Renal cortex interstitium (tissue), 11 donors: ENCODE measurements around the gene RFXANK. TPM values are rescaled to one million over a fixed set of nuclear protein-coding genes. Genes with fewer than 3 reads are reported as not detected.

Source experiments
- DNase-seq, 11 donors: peaks; one replicate each; pipeline ENCODE4 v3.0.0-alpha.2; 2013; ENCODE audit warnings: low read depth in 9 of 11, low spot score in 4 of 11; ENCODE audit errors: extremely low read depth in 1 of 11
- polyA plus RNA-seq, 3 donors: library from polyadenylated mRNA; unstranded; fragments of 120-200 nt; gene quantifications; one replicate each; pipeline ENCODE4 v1.2.1, GENCODE V29; 2013; ENCODE audit not compliant: insufficient read length in 3 of 3

RFXANK gene
- polyA plus RNA-seq, 3 donors, result 59.5 to 85.3 (median 74.6) TPM

DNA sequence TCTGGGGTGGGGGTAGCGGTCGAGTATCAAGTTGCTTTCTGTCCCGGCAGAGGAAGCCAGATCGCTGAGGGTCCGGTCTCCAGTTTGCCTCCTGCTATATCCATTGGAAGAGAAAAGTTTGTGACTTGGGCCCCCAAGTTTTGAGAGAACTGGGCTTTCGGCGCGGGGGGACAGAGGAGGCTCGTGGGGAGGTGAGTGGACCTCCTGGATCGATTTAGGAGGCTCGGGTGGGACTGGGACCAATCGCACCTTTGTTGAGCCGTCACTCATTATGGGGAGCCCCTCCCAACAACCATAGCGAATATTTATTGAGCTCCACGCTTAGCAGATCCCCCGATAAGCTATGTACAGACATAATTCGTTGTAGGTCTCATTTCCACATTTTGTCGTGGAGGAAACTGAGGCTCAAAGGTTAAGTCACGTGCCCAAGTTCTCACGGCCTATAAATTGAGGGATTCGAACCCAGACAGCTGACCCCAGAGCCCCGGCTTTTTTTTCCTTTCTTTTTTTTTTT, 909 bp downstream of the RFXANK start:
- DNase-seq, result no peak

DNA sequence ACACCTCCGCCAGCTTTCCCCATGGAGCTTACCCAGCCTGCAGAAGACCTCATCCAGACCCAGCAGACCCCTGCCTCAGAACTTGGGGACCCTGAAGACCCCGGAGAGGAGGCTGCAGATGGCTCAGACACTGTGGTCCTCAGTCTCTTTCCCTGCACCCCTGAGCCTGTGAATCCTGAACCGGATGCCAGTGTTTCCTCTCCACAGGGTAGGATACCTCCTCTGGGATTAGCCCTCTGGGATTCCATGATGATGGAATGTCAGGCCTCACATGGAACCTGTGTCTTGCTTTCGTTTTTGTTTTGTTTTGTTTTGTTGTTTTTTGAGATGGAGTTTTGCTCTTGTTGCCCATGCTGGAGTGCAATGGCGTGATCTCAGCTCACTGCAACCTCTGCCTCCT, 1.9 kb downstream of the RFXANK start:
- DNase-seq, result no peak

GRCh38 chr19:19201697-19202630, 9.9 kb downstream of the RFXANK start:
- no peak for DNase-seq

DNA sequence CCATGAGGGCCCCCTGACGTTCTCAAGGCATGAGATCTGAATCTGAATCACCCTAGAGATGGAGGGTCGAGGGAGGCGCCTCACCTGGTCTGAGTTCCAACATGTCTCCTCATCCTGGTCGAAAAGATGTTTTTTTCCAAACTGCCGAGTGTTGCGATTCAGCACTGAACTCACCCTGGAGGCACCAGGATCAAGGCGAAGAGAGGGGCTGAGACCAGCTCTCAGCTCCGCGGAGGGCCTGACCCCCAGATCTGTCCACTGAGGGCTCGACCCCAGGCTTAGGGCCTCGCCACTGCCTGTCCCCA, 10.6 kb downstream of the RFXANK start:
- no peak for DNase-seq

DNA sequence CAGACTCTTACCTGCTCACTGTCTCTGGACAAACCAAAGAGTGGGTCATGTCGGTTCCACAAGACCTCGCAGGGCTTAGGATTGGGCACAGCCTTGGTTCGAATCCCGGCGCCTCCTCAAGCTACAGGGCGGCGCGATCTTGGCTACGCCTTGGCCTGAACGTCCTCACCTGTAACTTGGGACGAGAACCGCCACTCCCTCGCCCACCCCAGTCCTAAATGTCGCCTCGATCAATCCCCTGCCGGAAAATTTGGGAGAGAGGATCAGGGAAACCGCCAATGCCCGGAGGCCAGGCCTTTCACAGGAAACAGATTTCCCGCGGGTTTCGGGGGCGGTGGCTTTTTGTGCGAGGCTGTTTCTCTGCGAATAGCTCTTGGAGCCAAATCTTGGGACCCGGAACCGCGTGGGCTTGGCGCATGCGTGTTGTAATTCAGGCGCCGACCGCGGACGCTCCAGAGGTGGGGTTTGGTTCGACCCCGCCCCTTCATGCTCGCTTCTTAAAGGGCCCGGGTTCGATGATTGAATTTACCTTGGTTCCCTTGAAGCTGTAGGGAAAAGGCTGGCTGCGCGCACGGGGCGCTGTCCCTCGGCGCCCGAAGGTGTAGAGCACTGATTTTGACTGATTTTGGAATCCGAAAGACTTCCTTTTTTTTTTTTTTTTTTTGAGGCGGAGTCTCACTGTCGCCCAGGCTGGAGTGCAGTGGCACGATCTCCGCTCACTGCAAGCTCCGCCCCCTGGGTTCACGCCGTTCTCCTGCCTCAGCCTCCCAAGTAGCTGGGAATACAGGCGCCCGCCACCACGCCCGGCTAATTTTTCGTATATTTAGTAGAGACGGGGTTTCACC, 11.2 kb downstream of the RFXANK start, which contains the start of gene NR2C2AP:
NR2C2AP (minus strand) TSS at position 403 of the 845 bp plus-strand sequence; CDS start at position 49, 354 bp downstream.
- DNase-seq, result peak in 10 of 11 donors; percentile 63 to 86 (median 80)

DNA sequence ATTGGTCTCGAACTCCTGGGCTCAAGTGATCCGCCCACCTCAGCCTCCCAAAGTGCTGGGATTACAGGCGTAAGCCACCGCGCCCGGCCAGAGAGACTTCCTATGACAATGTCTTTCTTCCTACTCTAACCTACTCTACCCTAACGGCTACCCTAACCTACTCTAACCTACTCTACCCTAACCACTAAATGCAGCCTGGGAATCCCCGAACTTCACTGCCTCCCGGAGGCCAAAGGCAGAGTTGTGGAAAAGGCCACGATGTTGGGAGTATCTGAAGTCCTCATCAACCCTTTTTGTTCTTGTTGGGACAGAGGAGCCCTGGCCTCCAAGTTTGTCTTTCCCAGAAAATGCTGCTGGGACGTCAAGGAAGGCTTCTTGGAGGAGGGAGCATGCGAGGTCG, 12.1 kb downstream of the RFXANK start:
- DNase-seq, result no peak

DNA sequence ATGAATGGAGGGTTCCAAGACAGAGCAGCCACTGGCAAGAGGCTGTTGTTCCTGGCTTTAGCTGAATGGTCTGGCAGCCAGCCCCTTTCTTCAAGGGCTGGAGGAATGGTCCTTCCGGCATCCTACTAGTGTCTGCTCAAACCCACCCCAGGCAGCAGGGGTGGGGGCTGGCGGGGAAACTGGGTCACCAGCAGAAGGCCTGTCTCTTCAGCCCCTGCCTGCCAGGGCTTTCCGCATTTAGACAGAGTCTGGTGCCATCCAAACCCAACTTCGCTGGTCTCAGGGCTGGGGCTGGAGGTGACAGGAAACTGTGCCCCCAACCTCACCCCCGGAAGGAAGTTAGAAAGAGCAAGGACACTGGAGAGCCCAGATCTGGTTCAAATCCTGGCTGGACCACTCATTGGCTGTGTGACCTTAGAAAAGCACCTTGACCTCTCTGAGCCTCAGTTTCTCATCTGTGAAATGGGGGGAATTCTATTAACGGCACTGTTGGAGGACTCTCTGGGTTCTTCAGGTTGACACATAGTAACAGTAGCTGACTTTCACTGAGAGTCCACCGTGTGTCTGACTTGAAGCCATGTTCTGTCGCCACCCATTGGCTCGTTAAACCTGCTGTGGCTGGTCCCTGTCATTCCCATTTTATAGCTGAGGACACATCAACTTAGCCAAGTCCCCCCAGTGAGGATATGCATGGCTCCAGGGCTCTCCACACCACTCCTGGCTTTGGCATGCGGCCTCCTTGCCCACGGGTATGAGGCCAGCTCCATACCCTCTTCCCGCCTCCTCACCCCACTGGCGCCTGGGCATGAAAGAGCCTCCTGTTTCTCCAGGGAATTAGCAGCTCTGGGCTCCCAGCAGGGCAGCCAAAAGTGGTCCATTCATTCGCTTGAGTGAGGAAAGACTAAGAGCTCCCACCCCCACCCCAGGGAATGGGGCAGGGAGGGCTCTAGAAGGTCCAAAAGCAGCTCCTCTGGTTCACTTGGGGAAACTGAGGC, 13.7 kb downstream of the RFXANK start:
- no peak for DNase-seq

DNA sequence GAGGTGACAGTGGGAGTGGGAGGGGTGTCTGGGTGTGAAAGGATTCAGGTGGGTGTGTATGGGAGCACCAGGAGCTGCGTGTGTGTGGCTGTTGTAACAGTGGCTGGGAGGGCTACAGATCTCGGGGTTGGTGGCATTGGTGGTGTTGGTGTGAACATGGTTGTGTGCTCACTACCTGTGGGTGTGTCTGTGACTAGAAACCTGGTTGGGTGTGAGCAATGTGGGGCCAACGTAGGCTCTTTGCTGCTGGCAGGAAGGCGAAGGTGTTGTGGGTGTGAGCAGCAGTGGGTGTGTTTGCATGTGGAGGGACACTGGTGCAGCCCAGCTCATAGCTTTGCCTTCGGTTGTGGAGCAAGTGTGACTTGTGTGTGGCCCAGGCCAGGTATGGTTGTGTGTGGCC, 14.9 kb downstream of the RFXANK start:
- DNase-seq, result no peak

DNA sequence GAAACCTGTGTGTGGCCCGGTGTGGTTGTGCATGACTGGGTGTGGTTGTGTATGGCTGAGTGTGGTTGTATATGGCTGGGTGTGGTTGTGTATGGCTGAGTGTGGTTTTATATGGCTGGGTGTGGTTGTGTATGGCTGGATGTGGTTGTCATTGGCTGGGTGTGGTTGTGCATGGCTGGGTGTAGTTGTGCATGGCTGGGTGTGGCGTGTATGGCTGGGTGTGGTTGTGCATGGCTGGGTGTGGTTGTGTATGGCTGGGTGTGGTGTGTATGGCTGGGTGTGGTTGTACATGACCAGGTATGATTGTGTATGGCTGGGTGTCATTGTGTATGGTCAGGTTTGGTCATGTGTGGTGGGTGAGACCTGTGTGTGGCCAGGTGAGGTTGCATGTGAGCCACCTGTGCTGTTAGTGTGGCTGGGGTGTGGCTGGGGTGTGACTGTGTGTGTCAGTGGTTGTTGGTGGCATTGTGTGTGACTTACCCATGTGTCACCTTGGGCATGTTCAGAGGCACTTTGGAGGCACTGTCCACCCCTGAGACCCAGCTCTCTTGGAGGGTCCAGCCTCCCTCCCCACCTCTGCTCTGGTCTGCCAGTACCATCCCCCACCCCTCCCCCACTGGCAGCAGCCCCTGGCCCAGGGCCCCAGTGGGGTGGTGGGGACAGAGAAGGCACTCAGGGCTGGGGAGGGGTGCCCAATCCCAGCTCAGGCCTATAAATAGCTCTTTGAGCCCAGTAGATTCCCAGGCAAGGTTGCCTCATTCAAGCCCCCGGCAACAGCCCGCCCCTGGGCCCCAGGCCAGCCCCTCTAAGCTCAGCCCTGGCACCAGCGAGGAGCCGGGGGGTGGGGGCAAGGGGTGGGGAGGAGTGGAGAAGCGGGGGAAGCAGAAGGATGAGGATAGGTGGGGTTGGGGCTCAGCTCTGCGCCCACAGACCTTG, 15.8 kb downstream of the RFXANK start:
- no peak for DNase-seq

DNA sequence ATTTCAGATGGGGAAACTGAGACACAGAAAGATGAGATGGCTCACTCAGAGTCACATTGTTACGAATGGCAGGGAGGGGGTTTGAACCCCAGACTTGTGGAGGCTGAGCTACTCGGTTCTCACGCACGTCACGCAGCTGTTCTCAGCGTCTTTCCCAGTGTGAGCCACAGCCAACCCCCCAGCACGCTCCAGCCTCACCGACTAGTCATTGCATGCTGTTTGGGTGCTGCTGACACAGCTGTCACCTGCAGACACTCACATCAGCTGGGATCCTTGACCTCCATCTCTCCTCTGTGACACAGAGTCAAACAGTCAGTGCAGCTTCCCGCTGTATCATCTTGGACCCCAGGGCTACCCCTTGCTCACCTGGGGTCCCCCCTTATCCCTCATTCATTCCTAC, 17.3 kb downstream of the RFXANK start:
- DNase-seq, result no peak

- DNase-seq, result no peak
Measured at GRCh38 chr19:19211499-19212420, 19.7 kb downstream of the RFXANK start, which contains the start of gene NCAN. Gene NCAN, plus strand, starts transcription at chr19:19211958. Its CDS starts 4,996 bp downstream, at chr19:19216954.

DNA sequence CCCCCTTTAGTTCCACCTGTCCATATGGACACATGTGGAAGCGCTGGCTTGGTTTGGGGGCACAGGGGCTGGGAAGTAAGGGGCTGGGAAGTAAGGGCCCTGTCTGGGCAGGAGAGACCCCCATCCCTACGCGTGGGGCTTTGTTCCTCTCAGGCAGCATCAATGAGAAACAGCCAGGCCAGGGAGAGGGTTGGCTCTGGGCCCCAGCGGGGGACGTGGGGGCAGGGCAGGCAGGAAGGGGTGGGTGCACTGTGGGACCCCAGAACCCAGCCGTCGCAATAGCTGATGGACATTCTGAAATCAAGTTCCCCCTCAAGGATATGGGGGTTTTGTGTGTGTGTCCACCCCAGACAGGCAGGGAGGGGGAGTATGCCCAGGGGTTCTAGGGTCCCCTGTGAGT, 20.9 kb downstream of the RFXANK start:
- no peak for DNase-seq

DNA sequence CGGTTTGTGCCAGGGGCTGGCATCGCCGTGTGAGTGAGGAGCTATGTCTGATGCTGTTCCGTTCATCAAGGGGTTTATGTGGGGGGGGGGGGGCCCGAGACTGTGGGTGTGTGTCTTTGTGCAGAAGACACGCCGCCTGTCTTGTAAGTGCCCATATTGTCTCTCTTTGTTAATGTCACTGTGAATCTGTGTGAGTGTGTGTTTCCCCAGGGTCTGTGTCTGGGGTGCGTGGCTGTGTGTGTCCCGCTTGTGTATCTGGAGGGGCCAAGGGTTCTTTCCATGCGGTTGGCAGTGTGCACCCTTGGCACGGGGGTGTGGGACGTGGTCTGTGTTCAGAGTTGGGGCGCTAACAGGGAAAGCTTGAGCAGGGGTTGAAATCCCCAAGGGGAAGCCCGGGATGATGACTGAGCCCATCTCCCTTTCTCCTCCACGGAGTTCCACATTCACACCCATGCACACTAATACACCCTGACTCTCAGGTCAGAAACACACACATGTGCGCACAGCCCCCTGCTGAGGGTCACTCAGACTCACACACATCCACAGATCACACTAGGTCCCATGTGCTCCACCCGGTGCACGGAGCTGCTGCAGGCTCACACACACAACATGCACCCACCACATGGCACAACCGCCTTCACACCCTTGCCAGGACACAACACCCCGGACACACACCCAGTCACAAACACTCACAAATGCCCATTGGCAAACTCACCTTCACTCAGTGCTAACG, 21.5 kb downstream of the RFXANK start:
- no peak for DNase-seq

DNA sequence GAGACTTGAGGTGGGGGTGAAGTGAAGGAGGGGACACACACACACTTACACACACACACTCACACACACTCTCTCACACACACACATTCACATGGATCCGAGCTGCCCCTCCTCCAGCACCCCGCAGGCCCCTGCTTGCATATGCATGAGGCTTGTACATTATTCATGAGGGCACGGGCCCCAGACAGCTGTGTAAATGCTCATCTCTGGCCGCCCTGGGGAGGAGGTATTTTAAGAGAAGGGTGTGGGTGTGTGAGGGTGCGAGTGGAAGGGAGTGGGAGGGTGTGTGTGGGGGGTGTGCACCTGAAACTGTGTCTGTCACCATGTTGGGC, 22.1 kb downstream of the RFXANK start:
- DNase-seq, result no peak

- peak in 9 of 11 donors; percentile 47 to 75 (median 62) for DNase-seq
Measured at GRCh38 chr19:19214892-19215291, 22.8 kb downstream of the RFXANK start.

GRCh38 chr19:19215792-19216191, 23.7 kb downstream of the RFXANK start:
- no peak for DNase-seq
